ENCODE measurements around the gene MAP3K9.

DNA sequence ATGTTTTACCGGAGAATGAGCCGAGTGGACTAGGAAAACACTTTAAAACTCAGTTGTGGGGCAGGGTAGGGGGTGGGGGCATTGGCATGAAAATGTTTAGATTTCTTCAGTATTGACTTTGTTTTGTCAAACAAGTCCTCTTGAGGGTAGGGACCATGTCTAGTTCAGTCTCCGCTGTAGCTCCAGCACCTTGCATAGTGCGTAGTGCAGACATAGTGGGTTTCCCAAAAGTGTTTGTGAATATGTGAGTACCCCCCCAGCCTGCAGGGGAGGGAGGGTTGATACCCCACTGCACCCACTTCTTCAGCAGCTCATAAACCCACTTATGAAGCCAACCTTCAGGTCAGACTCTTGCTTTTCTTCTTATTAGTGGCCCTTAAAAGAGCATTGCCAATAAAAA, 96.2 kb downstream of the MAP3K9 start:
- TF ChIP-seq, protein P1, sequence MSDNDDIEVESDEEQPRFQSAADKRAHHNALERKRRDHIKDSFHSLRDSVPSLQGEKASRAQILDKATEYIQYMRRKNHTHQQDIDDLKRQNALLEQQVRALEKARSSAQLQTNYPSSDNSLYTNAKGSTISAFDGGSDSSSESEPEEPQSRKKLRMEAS (IDR thresholded peaks at IDR 0.05; ENCODE audit: insufficient read depth, insufficient read length), result no peak
- no peak for TF ChIP-seq POLR2AphosphoS5 (IDR thresholded peaks at IDR 0.05; ENCODE audit: insufficient read depth, low read depth, low read length)
- no peak for TF ChIP-seq EZH2 (IDR thresholded peaks at IDR 0.05; ENCODE audit: borderline replicate concordance, low read depth, low read length, severe bottlenecking)
- TF ChIP-seq, protein P2, sequence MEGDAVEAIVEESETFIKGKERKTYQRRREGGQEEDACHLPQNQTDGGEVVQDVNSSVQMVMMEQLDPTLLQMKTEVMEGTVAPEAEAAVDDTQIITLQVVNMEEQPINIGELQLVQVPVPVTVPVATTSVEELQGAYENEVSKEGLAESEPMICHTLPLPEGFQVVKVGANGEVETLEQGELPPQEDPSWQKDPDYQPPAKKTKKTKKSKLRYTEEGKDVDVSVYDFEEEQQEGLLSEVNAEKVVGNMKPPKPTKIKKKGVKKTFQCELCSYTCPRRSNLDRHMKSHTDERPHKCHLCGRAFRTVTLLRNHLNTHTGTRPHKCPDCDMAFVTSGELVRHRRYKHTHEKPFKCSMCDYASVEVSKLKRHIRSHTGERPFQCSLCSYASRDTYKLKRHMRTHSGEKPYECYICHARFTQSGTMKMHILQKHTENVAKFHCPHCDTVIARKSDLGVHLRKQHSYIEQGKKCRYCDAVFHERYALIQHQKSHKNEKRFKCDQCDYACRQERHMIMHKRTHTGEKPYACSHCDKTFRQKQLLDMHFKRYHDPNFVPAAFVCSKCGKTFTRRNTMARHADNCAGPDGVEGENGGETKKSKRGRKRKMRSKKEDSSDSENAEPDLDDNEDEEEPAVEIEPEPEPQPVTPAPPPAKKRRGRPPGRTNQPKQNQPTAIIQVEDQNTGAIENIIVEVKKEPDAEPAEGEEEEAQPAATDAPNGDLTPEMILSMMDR (IDR thresholded peaks at IDR 0.05; ENCODE audit: extremely low read depth in 1 of 2, insufficient read depth in 1 of 2, low read depth in 1 of 2, low read length in 2 of 2), result no peak
- TF ChIP-seq POLR2A (IDR thresholded peaks at IDR 0.05; ENCODE audit: low read depth, low read length), result no peak
- no peak for TF ChIP-seq MYC (IDR thresholded peaks at IDR 0.05; ENCODE audit: low read depth, low read length)
